Ishikawa (cell line): Measurements from ENCODE around the gene INPP5J.

Experiments used
- EP300 ChIP-seq: IDR thresholded peaks from 2 replicates; pipeline ENCODE4 v1.6.1; 2012; ENCODE audit warnings: borderline replicate concordance
- ZBTB7A ChIP-seq: IDR thresholded peaks from 2 replicates; pipeline ENCODE4 v1.6.1; 2012; ENCODE audit warnings: low read depth

DNA sequence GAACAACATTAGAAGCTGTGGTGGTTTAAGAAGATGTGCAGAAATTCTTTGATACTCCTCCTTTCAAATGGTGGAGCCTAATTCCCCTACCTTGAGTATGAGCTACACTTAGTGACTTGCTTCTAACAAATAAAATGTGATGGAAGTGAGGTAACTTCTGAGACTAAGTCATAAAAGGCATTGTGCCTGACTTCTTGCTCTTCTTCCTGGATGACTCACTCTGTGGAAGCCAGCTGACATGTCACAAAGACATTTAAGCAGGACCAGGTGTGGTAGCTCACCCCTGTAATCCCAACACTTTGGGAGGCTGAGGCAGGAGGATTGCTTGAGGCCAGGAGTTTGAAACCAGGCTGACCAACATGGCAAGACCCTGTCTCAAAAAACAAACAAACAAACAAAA, 21.5 kb downstream of the INPP5J start:
- no peak for TF ChIP-seq EP300
- no peak for TF ChIP-seq ZBTB7A
